ENCODE data around the gene FSD2. TPM values are rescaled to one million over a fixed set of nuclear protein-coding genes. Genes with fewer than 3 reads are reported as not detected.

FSD2 gene
- total RNA-seq, 1 donor from 2014 or later = not detected

- TF ChIP-seq CTCF (conservative IDR thresholded peaks at IDR 0.05) = no peak
- Mint-ChIP-seq H3K36me3 (peaks cover 16% of the 10 kb centered on the region), H3K27ac (peak overlapping the region; percentile 97)
Measured at GRCh38 chr15:82810890-82811426, 5.1 kb upstream of the FSD2 start.

GRCh38 chr15:82810061-82810889 lies 4.4 kb upstream of the FSD2 start:
- H3K4me1 Mint-ChIP-seq (ENCODE audit: unreplicated experiment) = peaks cover 30% of the 10 kb centered on the region
- no peaks in the 10 kb centered on the region for H3K9me3 Mint-ChIP-seq
- H3K27me3 Mint-ChIP-seq = no peaks in the 10 kb centered on the region
- TF ChIP-seq CTCF (conservative IDR thresholded peaks at IDR 0.05) = no peak
- peak; percentile 74 for DNase-seq (ENCODE audit: extremely low spot score, unreplicated experiment)
- peaks cover 10% of the 10 kb centered on the region for H3K36me3 Mint-ChIP-seq
- H3K27ac Mint-ChIP-seq = peak overlapping the region; percentile 97
- peak overlapping the region; percentile 95 for H3K4me3 Mint-ChIP-seq

More at GRCh38 chr15:82810890-82811426, 5.1 kb upstream of the FSD2 start:
- Mint-ChIP-seq H3K9me3 (no peaks in the 10 kb centered on the region), H3K4me1 (ENCODE audit: unreplicated experiment) (peaks cover 25% of the 10 kb centered on the region), H3K27me3 (no peaks in the 10 kb centered on the region), H3K4me3 (peak overlapping the region; percentile 95)
- no peak for DNase-seq (ENCODE audit: extremely low spot score, unreplicated experiment)

- Mint-ChIP-seq H3K4me3 (peak within 1 kb of the TSS; percentile 95), H3K9me3 (no peaks in the 10 kb centered on the region), H3K27me3 (no peaks in the 10 kb centered on the region), H3K4me1 (ENCODE audit: unreplicated experiment) (peaks cover 30% of the 10 kb centered on the region), H3K27ac (peak within 1 kb of the TSS; percentile 97), H3K36me3 (peaks cover 8% of the 10 kb centered on the region)
- DNase-seq (ENCODE audit: extremely low spot score, unreplicated experiment) = peak; percentile 96
- no peak for TF ChIP-seq CTCF (conservative IDR thresholded peaks at IDR 0.05)
Measured at GRCh38 chr15:82809308-82810060, 3.6 kb upstream of the FSD2 start, which contains the start of gene WHAMM. Gene WHAMM (plus strand): TSS chr15:82809628. CDS start chr15:82809727, 99 bp downstream.

- Mint-ChIP-seq H3K27me3 (peaks cover 3% of the 10 kb centered on the region), H3K4me3 (peak overlapping the region; percentile 86), H3K36me3 (peaks cover 4% of the 10 kb centered on the region), H3K4me1 (ENCODE audit: unreplicated experiment) (peaks cover 30% of the 10 kb centered on the region), H3K27ac (peak overlapping the region; percentile 93), H3K9me3 (no peaks in the 10 kb centered on the region)
- no peak for DNase-seq (ENCODE audit: extremely low spot score, unreplicated experiment)
- TF ChIP-seq CTCF (conservative IDR thresholded peaks at IDR 0.05) = no peak
Measured at GRCh38 chr15:82808634-82809041, 2.8 kb upstream of the FSD2 start.

- TF ChIP-seq CTCF (conservative IDR thresholded peaks at IDR 0.05) = no peak
- no peaks in the 10 kb centered on the region for H3K9me3 Mint-ChIP-seq
- H3K27me3 Mint-ChIP-seq = peaks cover 7% of the 10 kb centered on the region
Measured at GRCh38 chr15:82807920-82808633, 2.2 kb upstream of the FSD2 start.

More at GRCh38 chr15:82807920-82808633, 2.2 kb upstream of the FSD2 start:
- H3K4me1 Mint-ChIP-seq (ENCODE audit: unreplicated experiment) = peaks cover 30% of the 10 kb centered on the region
- H3K36me3 Mint-ChIP-seq = peaks cover 4% of the 10 kb centered on the region
- no peak overlapping the region for H3K4me3 Mint-ChIP-seq
- DNase-seq (ENCODE audit: extremely low spot score, unreplicated experiment) = no peak
- peak overlapping the region; percentile 93 for H3K27ac Mint-ChIP-seq

Data from type B pancreatic cell (in vitro differentiated cells).